Activated CD8-positive, alpha-beta memory T cell treated with anti-CD3 and anti-CD28 coated beads for 24 hours (primary cell): ENCODE data around the gene KLHL7.
"Not testable (repeated sequence)": the region's sequence is repeated elsewhere in the genome, so short reads cannot be mapped to it uniquely, and the experiment has no call there.

Experiments used
- DNase-seq: peaks from one replicate; pipeline ENCODE4 v3.0.0-alpha.2; 2020

KLHL7 gene

DNA sequence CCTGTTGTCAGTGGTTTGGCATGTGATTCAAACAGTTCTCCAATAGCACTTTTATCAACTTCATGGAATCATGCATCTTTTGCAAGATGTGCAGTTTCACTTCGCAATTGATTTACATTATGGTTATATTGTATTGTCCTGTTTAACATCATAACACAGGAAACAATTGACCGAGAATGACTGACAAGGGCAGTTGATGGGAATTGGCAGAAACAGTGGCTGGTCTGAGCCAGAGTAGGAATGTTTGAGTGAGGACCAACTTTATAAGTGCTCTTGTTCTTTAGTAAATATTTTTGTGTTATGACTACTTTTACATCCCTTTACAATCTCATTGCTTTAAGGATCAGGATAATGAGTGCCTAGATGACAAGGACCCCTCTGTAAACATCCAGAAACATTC, 2.2 kb downstream of the KLHL7 start:
- DNase-seq = no peak

DNA sequence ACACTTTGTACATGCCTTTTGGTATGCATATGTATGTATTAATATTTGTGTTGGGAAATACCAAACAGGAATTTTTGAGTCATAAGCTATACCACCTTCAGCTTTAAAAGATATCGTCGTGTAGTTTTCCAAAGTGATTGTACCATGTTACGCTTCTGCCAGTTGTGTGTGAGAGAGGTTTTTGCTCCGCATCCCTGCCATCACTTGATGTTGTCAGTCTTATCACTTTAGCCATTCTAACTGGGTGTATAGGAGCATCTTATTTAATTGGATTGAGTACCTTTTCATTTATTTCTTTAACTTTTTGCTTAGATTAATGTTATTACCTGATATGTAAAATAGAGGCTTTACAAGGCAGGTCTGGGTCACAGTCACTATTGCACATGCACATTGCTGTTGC, 3.4 kb downstream of the KLHL7 start:
- DNase-seq = no peak

- no peak for DNase-seq
Measured at GRCh38 chr7:23109470-23109869, 3.9 kb downstream of the KLHL7 start.

DNA sequence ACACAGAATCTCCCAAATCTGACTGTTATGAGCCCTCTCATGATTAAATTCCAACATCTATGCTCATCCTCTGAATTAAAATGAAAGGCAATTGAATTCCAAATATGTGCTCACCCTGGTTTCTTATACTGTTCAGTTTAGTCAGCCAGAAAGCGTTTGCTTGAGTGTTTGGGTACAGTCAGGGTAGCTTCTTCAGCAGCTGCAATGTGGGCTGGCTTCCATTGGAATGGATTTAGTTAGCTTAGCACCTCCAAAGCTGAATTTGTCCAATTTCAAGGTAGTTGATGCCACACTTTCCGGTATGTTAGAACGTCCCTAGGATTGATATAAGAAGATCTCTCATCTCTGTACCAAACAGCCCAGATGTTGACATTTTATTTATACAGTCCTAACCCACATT, 9.3 kb downstream of the KLHL7 start:
- DNase-seq = no peak

DNA sequence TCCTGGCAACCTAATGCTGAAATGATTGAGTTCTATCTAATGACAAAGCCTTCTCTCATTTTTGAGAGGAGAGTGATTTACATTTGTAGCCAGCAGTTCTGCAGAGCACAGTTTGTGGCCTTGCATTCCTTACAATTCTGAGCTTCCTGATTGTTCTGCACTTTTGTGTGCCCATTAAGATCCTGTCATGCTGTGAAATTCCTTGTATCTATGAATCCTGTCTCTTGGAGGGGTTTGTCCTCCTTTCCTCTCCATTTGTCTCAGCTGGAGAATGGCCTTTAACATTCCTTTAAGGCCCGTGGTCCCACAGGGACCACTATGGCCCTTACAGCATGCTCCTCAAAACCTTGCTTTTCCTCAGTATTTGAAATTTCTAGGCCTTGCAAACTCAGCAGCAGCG, 10.4 kb downstream of the KLHL7 start:
- DNase-seq = no peak

- DNase-seq = no peak
Measured at GRCh38 chr7:23117841-23118240, 12.3 kb downstream of the KLHL7 start.

- no peak for DNase-seq
Measured at GRCh38 chr7:23120106-23120505, 14.5 kb downstream of the KLHL7 start.

- DNase-seq = no peak
Measured at GRCh38 chr7:23121165-23121564, 15.6 kb downstream of the KLHL7 start.

DNA sequence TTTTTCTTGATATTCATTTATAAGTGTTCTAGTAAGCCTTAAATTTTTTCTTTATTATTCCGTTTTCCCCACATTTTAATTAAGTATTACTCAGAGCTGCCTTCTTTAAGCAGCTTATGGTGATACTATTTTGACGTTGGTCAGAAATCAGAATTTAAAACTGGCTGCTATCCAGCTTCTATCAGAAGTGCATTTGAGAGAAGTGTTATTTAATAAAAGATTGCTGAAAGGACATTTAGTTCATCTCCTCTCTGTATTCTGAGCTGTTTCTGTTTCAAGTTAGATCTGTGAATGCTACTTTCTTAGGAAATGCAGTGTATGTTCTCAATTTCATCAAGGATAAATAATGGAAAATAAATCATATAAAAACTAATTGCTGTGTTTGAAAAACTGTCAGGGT, 17.4 kb downstream of the KLHL7 start:
- no peak for DNase-seq

- DNase-seq = no peak
Measured at GRCh38 chr7:23123465-23123864, 17.9 kb downstream of the KLHL7 start.

DNA sequence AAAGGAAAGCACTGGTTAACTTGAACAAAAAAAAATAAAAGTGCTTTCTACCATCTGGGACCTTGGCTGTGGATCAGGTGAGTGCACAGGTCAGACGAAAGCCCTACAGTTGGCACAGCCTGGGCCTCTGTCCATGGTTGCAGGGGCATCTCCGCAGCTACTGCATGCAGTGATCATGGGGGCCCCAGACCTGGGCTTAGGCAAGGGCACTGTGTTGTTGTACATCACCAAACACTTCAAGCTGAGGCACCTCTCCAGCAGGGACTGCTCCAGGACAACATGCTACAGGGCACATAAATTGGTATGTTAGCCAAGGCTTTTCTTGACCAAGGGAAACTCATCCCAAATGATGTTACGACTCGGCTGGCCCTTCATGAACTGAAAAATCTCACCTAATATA, 23.5 kb downstream of the KLHL7 start:
- no peak for DNase-seq

GRCh38 chr7:23131799-23132198, 26.2 kb downstream of the KLHL7 start:
- not testable (repeated sequence) for DNase-seq

GRCh38 chr7:23133797-23134196, 28.2 kb downstream of the KLHL7 start:
- no peak for DNase-seq

DNA sequence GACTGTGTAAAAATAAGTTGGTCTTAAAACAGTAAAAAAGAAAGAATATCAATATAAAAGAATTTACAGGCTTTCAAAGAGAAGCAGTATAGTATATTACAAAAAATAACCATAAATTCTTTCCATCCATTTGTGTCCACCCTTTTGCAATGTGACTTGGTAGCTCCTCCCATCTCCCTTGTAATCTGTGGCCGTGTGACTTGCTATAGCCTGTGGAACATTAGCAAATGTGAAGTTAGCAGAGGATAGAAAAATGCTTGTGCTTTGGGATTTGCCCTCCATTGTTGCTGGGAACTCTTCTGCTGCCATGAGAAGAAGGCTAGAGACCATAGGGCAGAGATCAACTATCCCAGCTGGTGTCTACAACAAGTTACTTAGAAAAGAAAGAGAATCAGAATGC, 30.2 kb downstream of the KLHL7 start:
- no peak for DNase-seq

- DNase-seq = no peak
Measured at GRCh38 chr7:23136216-23136615, 30.6 kb downstream of the KLHL7 start.

- DNase-seq = no peak
Measured at GRCh38 chr7:23157679-23158078, 52.1 kb downstream of the KLHL7 start.

DNA sequence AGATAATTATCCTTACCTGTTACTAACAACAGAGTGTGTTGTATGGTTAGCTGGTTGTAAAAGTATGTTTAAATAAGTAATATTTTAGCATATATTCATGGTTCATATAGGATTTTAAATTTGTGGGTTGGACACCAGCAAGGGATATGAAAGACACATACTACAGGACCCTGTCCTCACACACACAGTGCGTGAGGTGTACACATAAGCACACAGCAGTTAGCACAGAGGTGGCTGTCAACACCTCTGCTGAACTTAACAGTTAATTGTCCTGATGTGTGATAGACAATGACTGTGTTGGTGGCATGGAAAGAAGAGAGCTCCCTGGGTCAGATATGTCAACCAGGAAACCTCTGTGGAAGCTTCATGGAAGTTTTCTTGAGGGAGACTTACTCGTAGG, 53.0 kb downstream of the KLHL7 start:
- DNase-seq = no peak

DNA sequence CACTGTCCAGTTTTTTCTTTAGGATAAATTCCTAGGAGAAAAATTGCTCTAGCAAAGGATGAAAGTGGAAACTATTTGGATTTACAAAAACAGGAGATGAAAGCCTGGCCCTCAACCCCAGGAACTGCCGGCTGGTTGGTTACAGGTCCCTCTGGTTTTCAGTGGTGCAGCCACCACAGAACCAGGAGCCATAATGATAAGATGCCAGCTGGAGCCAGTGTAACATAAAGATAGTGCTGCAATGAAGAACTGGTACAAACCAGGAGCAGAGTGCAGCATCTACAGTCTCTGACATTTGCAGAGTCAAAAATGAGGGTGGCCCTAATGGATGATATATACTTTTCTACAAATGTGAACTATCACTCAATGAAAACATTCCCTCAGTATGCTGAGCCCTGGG, 55.9 kb downstream of the KLHL7 start:
- no peak for DNase-seq

- no peak for DNase-seq
Measured at GRCh38 chr7:23164846-23165245, 59.3 kb downstream of the KLHL7 start.

- no peak for DNase-seq
Measured at GRCh38 chr7:23165316-23165715, 59.7 kb downstream of the KLHL7 start.

- no peak for DNase-seq
Measured at GRCh38 chr7:23167691-23168090, 62.1 kb downstream of the KLHL7 start.

DNA sequence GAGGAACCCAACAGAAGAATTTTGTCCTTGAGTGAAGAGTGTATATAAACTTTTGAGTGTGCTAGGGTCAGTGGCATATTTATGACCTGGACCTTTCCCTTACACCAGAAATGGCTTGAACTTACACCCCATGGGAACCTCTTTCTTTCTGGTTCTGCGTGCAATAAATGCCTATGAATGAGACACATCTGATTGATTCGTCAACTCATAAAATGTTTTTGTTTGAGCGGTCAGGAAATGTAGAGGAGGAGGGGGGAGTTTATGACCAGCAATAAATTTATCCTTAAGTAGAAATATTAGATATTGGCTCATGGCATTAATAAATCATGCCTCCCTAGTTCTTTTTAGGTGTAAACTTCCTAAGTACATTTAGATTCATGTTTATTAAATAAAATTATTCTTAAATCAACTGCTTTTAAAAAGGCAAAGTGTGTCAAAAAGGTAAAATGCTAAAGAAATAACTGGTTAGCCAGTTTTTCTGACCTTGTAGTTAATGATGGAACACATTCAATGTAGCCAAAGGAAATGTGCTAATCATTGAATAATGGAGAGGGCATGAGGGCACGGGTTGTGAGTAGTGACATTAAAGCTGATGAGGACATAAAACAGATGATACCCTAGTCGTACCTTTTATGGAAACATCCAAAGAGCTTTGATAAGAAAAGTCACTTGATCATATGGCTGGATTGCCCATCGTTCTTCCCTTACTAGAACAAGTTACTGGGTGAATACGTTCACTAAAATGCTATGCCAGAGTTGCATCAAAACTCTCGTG, 62.7 kb downstream of the KLHL7 start:
- DNase-seq = no peak

- no peak for DNase-seq
Measured at GRCh38 chr7:23175938-23176337, 70.4 kb downstream of the KLHL7 start.

DNA sequence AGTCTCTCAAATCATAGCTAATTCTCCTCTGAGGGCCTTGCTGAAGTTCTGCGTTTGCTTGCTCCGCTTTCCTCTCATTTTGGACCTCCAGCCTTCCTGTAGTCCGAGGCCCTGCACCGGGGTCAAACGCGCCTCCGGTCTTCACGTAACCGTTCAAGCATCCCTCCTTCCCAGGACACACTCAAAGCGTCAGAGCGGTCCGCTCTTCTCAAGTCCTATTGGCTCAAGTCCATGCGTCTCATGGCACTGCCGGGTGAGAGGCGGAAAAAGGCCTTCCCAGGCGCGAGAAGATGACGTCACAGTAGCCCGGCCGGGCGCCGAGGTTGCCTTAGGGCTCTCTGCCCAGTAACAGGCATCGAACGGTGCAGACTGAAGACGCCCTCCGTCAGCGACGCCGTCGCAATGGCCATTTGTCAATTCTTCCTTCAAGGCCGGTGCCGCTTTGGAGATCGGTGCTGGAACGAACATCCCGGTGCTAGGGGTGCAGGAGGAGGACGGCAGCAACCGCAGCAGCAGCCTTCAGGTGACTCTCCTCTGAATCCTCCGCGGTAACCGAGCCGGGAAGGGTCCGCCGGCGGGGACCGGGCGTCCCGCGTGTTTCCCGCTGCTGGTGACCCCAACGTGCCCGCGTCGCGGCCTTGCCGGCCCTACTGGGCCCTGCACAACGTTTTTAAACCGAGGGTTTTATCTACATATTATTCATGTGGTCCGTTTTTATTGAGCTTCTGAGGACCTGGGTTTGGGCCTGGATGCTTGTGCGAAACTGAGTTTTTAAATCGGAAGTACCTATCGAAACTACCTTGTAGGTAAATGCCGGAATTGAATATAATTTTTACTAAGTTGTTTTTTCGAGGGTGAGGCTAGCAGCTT, 76.3 kb downstream of the KLHL7 start, which contains the start of gene NUP42:
TSS of gene NUP42 (plus strand) at position 365 of the 870 bp plus-strand sequence. CDS start at position 403, 38 bp downstream.
- peak; percentile 97 for DNase-seq
